Esophagus squamous epithelium (tissue), 4 donors: ENCODE measurements around the gene EGFLAM.

Experiments used
- POLR2A ChIP-seq, 4 donors: fragments of 450-650 bp; IDR thresholded peaks; one replicate each; pipeline ENCODE4 v1.6.1; 2017; ENCODE audit warnings: antibody characterized with exemption in 4 of 4, mild to moderate bottlenecking in 4 of 4, moderate library complexity in 3 of 4
- TF ChIP-seq, protein P1 (sequence below), 6 experiments: fragments of 450-650 bp in 4 of 6; fragments of 200-600 bp in 2 of 6; sonication (generic) in 2 of 6; IDR thresholded peaks; one replicate each; pipeline ENCODE4 v1.5.1; 2016 to 2019; ENCODE audit warnings: antibody characterized with exemption in 6 of 6, mild to moderate bottlenecking in 4 of 6, moderate library complexity in 4 of 6

GRCh38 chr5:38478166-38478565, 219.8 kb downstream of the EGFLAM start:
- TF ChIP-seq, protein P1, sequence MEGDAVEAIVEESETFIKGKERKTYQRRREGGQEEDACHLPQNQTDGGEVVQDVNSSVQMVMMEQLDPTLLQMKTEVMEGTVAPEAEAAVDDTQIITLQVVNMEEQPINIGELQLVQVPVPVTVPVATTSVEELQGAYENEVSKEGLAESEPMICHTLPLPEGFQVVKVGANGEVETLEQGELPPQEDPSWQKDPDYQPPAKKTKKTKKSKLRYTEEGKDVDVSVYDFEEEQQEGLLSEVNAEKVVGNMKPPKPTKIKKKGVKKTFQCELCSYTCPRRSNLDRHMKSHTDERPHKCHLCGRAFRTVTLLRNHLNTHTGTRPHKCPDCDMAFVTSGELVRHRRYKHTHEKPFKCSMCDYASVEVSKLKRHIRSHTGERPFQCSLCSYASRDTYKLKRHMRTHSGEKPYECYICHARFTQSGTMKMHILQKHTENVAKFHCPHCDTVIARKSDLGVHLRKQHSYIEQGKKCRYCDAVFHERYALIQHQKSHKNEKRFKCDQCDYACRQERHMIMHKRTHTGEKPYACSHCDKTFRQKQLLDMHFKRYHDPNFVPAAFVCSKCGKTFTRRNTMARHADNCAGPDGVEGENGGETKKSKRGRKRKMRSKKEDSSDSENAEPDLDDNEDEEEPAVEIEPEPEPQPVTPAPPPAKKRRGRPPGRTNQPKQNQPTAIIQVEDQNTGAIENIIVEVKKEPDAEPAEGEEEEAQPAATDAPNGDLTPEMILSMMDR (IDR thresholded peaks at IDR 0.05) = no peak
- no peak for TF ChIP-seq POLR2A (IDR thresholded peaks at IDR 0.05)
